OCI-M2 (cell line): Measurements from ENCODE around the gene FIP1L1.
"Not testable (repeated sequence)": the region's sequence is repeated elsewhere in the genome, so short reads cannot be mapped to it uniquely, and the experiment has no call there.

Experiments used
- DNase-seq: peaks from one replicate; lab custom pipeline; 2025; ENCODE audit not compliant: unreplicated experiment; lab: John Stamatoyannopoulos, UW

Gene FIP1L1

DNA sequence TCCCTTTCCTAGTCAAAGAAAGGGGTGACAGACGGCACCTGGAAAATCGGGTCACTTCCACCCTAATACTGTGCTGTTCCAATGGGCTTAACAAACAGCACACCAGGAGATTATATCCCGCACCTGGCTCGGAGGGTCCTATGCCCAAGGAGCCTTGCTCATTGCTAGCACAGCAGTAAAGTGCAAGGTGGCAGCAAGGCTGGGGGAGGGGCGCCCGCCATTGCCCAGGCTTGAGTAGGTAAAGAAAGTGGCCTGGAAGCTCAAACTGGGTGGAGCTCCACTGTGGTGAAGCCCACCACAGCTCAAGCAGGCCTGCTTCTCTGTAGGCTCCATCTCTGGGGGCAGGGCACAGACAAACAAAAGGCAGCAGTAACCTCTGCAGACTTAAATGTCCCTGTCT lies 89.1 kb downstream of the FIP1L1 start:
- not testable (repeated sequence) for DNase-seq

DNA sequence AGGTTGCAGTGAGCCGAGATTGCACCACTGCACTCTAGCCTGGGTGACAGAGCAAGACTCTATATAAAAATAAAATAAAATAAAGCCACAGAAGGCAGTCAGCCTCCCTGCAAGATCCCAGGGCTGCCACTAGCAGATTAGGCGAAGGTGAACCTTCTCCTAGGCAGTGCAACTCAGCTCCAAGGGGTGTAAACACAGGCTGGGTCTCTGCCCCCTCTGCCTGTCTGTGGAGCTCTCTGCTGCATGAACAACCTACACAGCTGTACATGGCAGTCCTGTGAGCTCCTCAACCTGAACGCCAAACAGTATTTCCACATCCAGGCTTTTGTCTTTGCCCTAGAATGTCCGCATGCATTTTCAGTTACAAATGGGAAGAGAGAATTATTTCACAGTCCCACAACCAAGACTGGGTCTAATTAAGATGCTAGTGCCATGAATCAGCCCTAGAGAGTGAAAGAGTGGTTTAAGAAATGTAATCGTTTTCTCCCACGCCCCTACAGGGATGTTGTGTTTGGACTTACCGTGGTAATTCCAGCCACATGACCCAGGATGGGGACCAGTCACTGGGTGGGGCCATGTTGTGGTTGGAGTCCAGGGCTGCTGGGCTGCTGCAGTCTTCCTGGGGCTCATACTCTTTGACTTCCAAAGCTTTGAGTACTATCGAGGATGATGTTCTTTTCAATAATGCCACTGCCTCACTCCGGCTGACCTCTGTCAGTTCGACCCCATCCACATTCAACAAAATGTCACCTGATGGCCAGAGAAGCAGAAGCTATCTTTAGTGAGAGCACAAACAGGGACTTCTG lies 99.0 kb downstream of the FIP1L1 start:
- DNase-seq: no peak

DNA sequence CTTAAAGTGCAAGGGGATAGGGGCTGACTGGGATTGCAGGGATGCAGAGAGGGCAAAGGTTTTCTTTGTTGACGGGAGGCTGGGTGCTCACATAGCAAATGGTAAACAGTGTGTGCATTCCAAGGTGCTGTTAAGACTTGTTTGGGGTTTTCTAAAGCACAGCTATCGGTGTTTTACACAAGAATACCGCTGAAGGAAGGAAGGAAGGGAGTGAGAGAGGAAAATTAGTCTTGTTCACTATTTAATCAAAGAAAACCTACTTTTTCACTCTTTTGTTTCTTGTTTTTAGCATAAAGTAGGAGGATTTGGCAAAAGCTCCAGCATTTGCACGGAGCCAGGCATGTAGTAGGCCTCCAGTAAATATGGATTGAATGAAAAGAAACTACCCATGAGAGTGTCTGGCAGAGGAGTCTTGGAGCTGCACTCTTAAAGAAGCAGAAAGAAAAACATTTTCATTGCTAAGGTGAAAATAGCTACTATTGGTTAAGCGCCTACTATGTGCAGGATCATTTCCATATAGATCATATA lies 99.7 kb downstream of the FIP1L1 start:
- DNase-seq: no peak

- no peak for DNase-seq
Measured at GRCh38 chr4:53477636-53478035, 100.2 kb downstream of the FIP1L1 start.

DNA sequence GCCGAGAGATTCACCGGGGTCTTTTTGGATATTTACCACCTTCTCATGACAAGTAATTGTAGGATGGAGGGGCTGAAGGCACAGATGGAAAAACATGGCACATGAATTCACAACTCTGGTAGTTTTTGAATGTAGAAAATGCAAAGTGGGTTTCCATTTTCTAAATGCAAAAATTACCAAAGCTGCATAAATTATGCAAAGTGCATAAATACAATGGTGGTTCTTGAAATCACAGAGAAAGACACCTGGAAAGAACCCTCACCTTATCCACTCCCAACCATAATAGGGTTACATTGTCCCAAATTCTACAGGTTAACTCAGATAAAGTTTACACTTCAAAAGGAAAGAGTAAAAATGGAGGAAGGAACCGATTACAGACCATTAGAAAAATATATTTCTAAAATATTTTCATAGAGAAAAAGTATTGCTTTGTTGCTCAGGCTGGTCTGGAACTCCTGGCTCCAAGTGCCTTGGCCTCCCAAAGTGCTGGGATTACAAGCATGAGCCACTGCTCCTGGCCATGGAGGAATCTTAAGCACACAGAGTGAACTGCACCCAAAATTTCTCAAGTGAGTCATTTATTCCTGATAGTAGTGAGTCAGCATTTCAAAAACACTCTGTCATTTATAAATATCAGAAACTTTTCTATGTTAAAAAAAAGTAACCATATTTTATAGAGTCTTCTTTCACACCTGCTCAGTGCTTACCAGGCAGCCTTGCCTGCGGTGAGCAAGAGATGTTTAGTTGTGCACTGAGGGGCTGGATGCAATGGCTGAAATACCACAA lies 101.4 kb downstream of the FIP1L1 start:
- no peak for DNase-seq

DNA sequence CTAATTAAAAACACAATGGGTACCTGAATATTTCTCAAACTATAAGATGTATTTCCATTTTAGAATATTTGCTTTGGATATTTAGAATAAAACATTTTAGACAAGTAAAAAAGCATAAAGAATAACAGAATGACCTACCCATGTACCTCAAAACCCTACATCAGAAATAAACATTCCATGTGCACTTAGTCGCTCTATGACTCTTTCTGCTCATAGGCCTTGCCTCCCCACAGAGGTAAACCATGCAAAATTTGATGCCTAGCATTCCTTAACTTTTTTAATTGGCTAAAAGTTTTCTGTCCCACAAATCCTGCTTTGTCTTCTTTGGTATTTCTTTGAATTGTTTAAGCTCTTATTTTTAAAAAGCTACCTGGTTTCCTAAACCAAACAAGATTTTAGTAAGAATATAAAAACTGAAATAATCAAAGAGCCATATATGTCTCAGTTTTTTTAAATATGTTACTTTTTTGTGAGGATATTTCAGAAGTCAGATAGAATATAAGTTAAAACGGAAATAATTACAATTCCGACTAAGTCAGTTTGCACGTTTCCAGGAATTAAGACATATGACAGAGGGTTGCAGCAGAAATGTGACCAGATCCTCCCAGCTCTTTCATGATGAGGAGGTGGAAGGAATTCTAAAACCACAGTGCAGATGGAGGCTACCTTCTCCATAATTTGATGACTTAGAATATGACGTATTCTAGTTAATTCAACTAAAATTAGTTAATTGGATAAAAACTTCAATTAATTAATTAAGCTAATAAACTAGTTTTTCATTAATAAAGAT lies 102.5 kb downstream of the FIP1L1 start:
- no peak for DNase-seq

- DNase-seq: no peak
Measured at GRCh38 chr4:53480909-53481308, 103.5 kb downstream of the FIP1L1 start.

GRCh38 chr4:53481586-53481985 lies 104.1 kb downstream of the FIP1L1 start:
- no peak for DNase-seq

GRCh38 chr4:53483250-53483649 lies 105.8 kb downstream of the FIP1L1 start:
- no peak for DNase-seq

GRCh38 chr4:53484911-53485657 lies 107.6 kb downstream of the FIP1L1 start:
- no peak for DNase-seq

GRCh38 chr4:53485658-53486040 lies 108.2 kb downstream of the FIP1L1 start:
- DNase-seq: no peak

GRCh38 chr4:53487766-53488165 lies 110.3 kb downstream of the FIP1L1 start:
- no peak for DNase-seq

GRCh38 chr4:53489279-53489889 lies 111.9 kb downstream of the FIP1L1 start:
- no peak for DNase-seq

GRCh38 chr4:53490161-53490956 lies 112.9 kb downstream of the FIP1L1 start:
- no peak for DNase-seq

DNA sequence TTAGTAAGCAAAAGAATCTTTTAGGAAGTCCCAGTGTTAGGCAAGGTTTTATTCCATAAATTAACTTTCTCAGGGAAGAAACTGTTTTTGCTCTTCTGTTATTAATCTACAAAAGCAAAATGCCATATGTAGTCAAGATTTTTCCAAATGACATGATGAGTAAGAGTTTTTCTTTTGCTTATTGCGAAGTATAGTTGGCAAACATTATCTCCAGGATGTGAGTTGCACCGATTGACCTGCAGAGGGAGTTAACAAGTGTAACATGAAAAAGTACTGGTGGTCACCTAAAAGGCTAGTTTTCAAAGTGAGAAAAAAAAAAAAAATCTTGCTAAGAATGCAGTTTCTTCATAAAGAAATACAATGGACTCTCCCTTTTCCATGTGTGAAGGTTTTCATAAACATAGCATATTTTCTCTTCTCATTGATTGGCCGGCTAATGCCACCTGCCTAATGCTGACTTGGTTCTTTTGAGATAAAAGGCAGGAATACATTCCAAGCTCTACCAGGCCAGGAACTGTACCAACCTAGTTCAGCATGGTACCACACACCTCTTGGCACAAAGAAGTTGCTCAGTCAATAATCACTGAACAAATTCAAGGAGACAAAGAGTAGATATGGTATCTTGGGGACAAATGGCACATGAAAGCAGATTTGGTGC lies 113.7 kb downstream of the FIP1L1 start:
- no peak for DNase-seq

- no peak for DNase-seq
Measured at GRCh38 chr4:53494851-53495250, 117.4 kb downstream of the FIP1L1 start.

DNA sequence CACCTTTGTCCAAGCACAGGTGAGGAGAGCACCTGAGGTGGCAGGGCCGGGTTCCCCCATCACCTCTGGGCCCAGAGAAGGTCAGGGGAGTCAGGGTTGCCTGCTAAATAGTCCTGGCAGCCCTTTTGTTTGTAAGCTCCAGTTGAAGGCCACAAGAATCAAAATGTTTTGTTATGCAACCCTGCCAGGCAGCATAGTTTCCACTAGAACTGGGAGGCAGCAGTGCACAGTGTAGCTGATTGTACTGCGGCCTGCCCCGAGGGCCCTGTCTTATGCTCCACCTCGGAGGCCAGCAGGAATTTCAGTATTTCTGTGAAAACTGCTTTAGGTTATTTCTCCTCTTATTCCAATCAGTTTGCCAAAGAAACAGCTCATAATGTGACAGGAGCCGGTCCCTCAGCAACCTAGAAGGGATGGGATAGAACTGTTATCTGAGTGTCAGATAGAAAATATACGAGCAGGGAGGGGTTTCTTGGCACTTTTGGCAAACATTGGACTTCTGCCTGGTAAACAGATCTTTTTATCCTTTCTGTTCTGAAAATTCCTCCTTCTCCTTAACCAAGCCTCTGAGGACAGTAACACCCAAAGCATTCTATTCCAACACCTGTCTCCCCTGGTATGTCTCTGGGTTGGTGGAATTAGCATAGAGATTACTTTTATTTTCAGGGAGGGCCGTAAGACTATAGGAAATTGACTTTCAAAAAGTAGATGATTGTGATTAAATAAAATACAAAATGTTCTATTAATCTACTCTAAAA lies 120.2 kb downstream of the FIP1L1 start:
- DNase-seq: no peak

GRCh38 chr4:53498706-53499105 lies 121.3 kb downstream of the FIP1L1 start:
- DNase-seq: no peak
